Ishikawa (cell line): ENCODE data around the gene OR2F2.

Source experiments
- CEBPB ChIP-seq: IDR thresholded peaks from 2 replicates; pipeline ENCODE4 v1.6.1; 2012
- CREB1 ChIP-seq: IDR thresholded peaks from 2 replicates; pipeline ENCODE4 v1.6.1; 2012; ENCODE audit warnings: low read depth
- EGR1 ChIP-seq: IDR thresholded peaks from 2 replicates; pipeline ENCODE4 v1.6.1; 2012
- EP300 ChIP-seq: IDR thresholded peaks from 2 replicates; pipeline ENCODE4 v1.6.1; 2012; ENCODE audit warnings: borderline replicate concordance
- NFIC ChIP-seq: IDR thresholded peaks from 2 replicates; pipeline ENCODE4 v1.6.1; 2012
- RAD21 ChIP-seq: IDR thresholded peaks from 2 replicates; pipeline ENCODE4 v1.6.1; 2012; ENCODE audit warnings: low read depth
- TAF1 ChIP-seq: IDR thresholded peaks from 2 replicates; pipeline ENCODE4 v1.6.1; 2012; ENCODE audit warnings: low read depth, mild to moderate bottlenecking
- TCF12 ChIP-seq: IDR thresholded peaks from 2 replicates; pipeline ENCODE4 v1.6.1; 2012; ENCODE audit warnings: low read depth
- TEAD4 ChIP-seq: IDR thresholded peaks from 2 replicates; pipeline ENCODE4 v1.6.1; 2012
- YY1 ChIP-seq: IDR thresholded peaks from 2 replicates; pipeline ENCODE4 v1.6.1; 2012; ENCODE audit warnings: low read depth
- TF ChIP-seq, protein P1 (sequence below): IDR thresholded peaks from 2 replicates; pipeline ENCODE4 v1.6.1; 2012; ENCODE audit warnings: low read depth, mild to moderate bottlenecking
- TF ChIP-seq, protein P2 (sequence below): IDR thresholded peaks from 2 replicates; pipeline ENCODE4 v1.6.1; 2012
- TF ChIP-seq, protein P3 (sequence below): IDR thresholded peaks from 2 replicates; pipeline ENCODE4 v1.6.1; 2012

DNA sequence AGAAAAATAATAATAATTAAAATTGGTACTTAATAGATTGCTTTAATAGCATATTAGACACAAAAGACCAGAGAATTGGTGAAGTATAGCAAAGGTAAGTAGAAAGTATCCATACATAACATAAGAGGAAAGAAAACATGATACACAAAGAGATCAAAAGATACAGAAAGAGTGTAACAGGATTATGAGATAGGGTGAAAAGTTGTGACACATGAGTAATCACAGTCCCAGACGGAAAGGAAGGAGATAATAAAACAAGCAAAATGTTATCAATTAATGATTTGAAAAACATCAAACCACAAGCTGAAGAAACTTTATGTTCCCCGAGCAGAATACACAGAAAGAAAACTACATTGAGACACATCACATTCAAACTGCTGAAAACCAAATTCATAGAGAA lies 43.6 kb upstream of the OR2F2 start:
- TF ChIP-seq TCF12 (no peak), RAD21 (no peak), EP300 (no peak), CEBPB (no peak), CREB1 (no peak), YY1 (no peak), NFIC (no peak), TAF1 (no peak), EGR1 (no peak), TEAD4 (no peak)
- TF ChIP-seq, protein P1, sequence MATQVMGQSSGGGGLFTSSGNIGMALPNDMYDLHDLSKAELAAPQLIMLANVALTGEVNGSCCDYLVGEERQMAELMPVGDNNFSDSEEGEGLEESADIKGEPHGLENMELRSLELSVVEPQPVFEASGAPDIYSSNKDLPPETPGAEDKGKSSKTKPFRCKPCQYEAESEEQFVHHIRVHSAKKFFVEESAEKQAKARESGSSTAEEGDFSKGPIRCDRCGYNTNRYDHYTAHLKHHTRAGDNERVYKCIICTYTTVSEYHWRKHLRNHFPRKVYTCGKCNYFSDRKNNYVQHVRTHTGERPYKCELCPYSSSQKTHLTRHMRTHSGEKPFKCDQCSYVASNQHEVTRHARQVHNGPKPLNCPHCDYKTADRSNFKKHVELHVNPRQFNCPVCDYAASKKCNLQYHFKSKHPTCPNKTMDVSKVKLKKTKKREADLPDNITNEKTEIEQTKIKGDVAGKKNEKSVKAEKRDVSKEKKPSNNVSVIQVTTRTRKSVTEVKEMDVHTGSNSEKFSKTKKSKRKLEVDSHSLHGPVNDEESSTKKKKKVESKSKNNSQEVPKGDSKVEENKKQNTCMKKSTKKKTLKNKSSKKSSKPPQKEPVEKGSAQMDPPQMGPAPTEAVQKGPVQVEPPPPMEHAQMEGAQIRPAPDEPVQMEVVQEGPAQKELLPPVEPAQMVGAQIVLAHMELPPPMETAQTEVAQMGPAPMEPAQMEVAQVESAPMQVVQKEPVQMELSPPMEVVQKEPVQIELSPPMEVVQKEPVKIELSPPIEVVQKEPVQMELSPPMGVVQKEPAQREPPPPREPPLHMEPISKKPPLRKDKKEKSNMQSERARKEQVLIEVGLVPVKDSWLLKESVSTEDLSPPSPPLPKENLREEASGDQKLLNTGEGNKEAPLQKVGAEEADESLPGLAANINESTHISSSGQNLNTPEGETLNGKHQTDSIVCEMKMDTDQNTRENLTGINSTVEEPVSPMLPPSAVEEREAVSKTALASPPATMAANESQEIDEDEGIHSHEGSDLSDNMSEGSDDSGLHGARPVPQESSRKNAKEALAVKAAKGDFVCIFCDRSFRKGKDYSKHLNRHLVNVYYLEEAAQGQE: no peak
- TF ChIP-seq, protein P2, sequence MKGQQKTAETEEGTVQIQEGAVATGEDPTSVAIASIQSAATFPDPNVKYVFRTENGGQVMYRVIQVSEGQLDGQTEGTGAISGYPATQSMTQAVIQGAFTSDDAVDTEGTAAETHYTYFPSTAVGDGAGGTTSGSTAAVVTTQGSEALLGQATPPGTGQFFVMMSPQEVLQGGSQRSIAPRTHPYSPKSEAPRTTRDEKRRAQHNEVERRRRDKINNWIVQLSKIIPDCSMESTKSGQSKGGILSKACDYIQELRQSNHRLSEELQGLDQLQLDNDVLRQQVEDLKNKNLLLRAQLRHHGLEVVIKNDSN: no peak
- TF ChIP-seq, protein P3, sequence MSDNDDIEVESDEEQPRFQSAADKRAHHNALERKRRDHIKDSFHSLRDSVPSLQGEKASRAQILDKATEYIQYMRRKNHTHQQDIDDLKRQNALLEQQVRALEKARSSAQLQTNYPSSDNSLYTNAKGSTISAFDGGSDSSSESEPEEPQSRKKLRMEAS: no peak
